ENCODE measurements around the gene ERRFI1.
"Not testable (repeated sequence)": the region's sequence is repeated elsewhere in the genome, so short reads cannot be mapped to it uniquely, and the experiment has no call there.

ERRFI1 gene

DNA sequence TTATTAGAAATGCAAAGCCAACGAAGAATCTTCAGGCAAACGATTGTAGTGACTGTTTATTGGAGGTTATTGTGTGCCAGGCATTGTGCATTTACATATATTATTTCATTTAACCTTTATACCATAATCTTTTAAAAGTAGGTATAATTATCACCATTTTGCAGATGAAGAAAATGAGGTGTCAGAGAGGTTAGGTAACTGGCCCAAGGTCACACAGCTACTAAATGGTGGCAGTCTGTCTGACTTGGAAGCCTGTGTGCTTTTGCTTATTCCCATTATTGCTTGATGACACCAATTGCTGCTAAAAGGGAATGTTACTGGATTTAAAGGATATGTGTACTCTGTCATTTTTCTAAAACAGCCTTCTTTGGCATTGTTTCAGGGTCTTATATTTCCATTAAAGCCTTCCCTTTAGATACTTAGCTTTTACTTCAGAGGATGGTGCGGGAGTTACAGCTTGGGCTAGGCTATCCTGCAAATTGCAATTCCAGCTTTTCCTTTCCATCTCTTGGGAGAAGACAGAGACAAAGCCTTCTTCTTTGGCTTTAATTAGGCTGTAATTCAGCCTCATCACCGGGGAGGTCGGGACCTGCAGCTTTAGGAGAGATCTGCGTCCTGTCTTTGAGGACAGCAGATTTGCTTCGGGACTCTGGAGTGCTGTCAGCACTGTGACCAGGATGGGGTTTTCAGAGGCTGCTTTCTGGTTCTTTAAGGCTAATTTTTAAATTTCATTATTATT is 37.4 kb upstream of the ERRFI1 start:
- no peak overlapping the region for H3K4me3 ChIP-seq (replicated peaks in 1 of 2; ENCODE audit: low read depth in 2 of 2, low read length in 2 of 2)
- no peak for DNase-seq (ENCODE audit: low read depth in 2 of 2)
- TF ChIP-seq, protein P1, sequence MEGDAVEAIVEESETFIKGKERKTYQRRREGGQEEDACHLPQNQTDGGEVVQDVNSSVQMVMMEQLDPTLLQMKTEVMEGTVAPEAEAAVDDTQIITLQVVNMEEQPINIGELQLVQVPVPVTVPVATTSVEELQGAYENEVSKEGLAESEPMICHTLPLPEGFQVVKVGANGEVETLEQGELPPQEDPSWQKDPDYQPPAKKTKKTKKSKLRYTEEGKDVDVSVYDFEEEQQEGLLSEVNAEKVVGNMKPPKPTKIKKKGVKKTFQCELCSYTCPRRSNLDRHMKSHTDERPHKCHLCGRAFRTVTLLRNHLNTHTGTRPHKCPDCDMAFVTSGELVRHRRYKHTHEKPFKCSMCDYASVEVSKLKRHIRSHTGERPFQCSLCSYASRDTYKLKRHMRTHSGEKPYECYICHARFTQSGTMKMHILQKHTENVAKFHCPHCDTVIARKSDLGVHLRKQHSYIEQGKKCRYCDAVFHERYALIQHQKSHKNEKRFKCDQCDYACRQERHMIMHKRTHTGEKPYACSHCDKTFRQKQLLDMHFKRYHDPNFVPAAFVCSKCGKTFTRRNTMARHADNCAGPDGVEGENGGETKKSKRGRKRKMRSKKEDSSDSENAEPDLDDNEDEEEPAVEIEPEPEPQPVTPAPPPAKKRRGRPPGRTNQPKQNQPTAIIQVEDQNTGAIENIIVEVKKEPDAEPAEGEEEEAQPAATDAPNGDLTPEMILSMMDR (IDR thresholded peaks at IDR 0.05; ENCODE audit: low read depth, low read length): no peak

DNA sequence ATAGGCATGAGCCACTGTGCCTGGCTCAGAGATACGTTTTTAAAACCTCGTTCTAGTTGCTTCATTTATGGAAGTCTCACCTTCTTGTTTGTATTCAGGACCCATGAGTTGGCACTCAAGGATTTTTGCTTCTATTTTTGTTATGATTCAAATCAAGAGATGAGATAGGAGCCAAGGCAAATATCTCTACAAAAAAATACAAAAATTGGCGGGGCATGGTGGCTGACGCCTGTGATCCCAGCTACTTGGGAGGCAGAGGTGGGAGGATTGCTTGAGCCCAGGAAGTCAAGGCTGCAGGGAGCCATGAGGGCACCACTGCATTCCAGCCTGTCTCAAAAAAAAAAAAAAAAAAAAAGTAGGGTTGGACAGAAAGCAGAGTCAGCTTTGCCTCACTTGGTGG is 36.8 kb upstream of the ERRFI1 start:
- no peak overlapping the region for H3K4me3 ChIP-seq (replicated peaks in 1 of 2; ENCODE audit: low read depth in 2 of 2, low read length in 2 of 2)
- no peak for DNase-seq (ENCODE audit: low read depth in 2 of 2)
- TF ChIP-seq, protein P1 (IDR thresholded peaks at IDR 0.05; ENCODE audit: low read depth, low read length): no peak

- TF ChIP-seq, protein P1 (IDR thresholded peaks at IDR 0.05; ENCODE audit: low read depth, low read length): no peak
- no peak overlapping the region for H3K4me3 ChIP-seq (replicated peaks in 1 of 2; ENCODE audit: low read depth in 2 of 2, low read length in 2 of 2)
- DNase-seq (ENCODE audit: low read depth in 2 of 2): peak; percentile 49 to 69
Observed at GRCh38 chr1:8061673-8062386, 35.7 kb upstream of the ERRFI1 start.

DNA sequence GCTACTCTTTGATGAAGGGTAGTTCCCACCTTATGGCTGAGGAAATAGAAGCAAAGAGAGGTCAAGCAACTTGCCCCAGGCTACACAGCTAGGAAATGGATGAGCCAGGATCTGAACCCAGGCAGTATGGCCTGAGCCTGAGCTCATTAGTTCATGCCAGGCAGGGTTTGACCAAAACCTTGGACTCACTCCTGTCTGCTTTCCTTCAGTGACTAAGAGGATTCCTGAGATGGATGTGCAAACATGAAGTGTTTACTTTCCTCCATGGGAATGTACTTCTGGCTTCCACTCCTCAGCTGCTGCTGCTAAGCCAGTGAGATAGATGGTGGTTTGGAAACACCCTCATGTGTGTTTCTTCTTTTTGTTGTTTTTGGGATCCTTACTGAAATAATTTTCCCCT is 35.1 kb upstream of the ERRFI1 start:
- H3K4me3 ChIP-seq (replicated peaks in 1 of 2; ENCODE audit: low read depth in 2 of 2, low read length in 2 of 2): no peak overlapping the region
- TF ChIP-seq, protein P1 (IDR thresholded peaks at IDR 0.05; ENCODE audit: low read depth, low read length): no peak
- peak; percentile 94 to 98 for DNase-seq (ENCODE audit: low read depth in 2 of 2)

DNA sequence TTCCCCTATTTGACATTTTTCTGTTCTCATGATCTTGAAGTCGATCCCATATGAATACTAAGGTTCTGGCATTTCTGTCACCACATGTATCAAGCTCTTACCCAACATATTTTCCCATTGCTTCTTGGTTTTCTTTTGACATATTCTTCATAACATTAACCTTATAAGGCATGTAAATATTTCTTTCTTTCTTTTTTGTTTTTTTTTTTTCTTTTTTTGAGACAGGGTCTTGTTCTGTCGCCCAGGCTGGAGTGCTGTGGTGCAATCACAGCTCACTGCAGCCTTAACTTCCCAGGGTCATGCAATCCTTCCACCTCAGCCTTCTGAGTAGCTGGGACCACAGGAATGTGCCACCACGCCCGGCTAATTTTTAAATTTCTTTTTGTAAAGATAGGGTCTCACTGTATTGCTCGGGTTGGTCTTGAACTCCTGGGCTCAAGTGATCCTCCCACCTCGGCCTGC is 33.1 kb upstream of the ERRFI1 start:
- peak; percentile 88 for DNase-seq (ENCODE audit: low read depth in 2 of 2)
- H3K4me3 ChIP-seq (replicated peaks in 1 of 2; ENCODE audit: low read depth in 2 of 2, low read length in 2 of 2): no peak overlapping the region
- TF ChIP-seq, protein P1 (IDR thresholded peaks at IDR 0.05; ENCODE audit: low read depth, low read length): no peak

GRCh38 chr1:8057779-8058178 is 31.7 kb upstream of the ERRFI1 start:
- not testable (repeated sequence) for DNase-seq (ENCODE audit: low read depth in 2 of 2); H3K4me3 ChIP-seq (replicated peaks in 1 of 2; ENCODE audit: low read depth in 2 of 2, low read length in 2 of 2)

DNA sequence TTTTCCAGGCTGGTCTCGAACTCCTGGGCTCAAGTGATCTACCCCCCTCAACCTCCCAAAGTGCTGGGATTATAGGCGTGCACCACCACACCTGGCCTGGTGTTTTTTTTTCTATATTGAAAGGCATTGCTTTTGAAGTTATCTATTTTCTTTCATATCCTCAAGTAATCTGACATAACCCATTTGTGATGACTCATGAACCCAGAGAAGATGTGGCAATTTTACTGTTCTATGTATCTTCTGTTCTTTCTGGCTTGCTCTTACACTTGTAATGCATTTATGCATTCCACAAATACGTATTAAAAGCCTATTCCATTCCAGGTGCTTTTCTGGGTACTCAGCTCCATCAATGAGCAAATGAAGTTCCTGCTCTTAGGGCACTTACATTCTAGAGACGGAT is 29.9 kb upstream of the ERRFI1 start:
- TF ChIP-seq, protein P1 (IDR thresholded peaks at IDR 0.05; ENCODE audit: low read depth, low read length): no peak
- H3K4me3 ChIP-seq (replicated peaks in 1 of 2; ENCODE audit: low read depth in 2 of 2, low read length in 2 of 2): no peak overlapping the region
- peak; percentile 69 to 91 for DNase-seq (ENCODE audit: low read depth in 2 of 2)
